ENCODE measurements around the gene CRB2. TPM values are rescaled to one million over a fixed set of nuclear protein-coding genes. Genes with fewer than 3 reads are reported as not detected.

Gene CRB2
- not detected for polyA plus RNA-seq (2013, experiment 1 of 2; ENCODE audit: insufficient read length)
- polyA plus RNA-seq (2013, experiment 2 of 2; ENCODE audit: insufficient read length): not detected

- DNase-seq: no peak
These were observed at the start of gene CRB2 for GRCh38 chr9:123355761-123356431. Gene CRB2, plus strand, starts transcription at chr9:123356197. Its CDS starts 64 bp downstream, at chr9:123356261.

- DNase-seq: no peak
These were observed 46.4 kb upstream of the CRB2 start for GRCh38 chr9:123309611-123310010.

DNA sequence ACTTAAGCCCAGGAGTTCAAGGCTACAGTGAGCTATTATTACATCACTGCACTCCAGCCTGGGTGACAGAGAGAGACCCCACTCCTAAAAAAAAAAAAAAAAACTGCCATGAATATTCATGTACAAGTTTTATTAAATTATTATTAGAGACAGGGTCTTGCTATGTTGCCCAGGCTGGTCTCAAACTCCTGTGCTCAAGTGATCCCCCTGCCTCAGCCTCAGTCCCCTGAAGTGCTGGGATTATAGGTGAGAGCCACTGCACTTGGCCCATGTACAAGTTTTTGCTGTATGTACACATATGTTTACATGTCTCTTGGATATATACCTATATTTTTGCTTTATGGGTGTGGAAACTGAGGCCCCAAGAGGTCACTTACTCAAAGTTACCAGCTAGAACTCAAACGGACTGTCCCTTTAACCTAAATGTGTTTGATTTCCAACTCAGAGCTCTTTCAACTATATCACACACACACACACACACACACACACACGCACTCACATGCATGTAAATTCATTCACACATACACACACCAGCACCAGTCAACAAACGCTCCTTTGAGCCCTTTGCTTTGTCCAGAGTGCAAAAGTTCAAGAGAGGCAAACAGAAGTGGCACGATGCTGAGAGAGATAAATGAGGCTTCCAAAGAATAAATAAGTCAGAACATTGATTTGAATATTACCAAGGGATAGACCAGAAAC lies 45.3 kb upstream of the CRB2 start:
- no peak for DNase-seq

- no peak for DNase-seq
These were observed 44.7 kb upstream of the CRB2 start for GRCh38 chr9:123311250-123311752.

- no peak for DNase-seq
These were observed 43.6 kb upstream of the CRB2 start for GRCh38 chr9:123312306-123312877.

- DNase-seq: no peak
These were observed 41.4 kb upstream of the CRB2 start for GRCh38 chr9:123314617-123315016.

DNA sequence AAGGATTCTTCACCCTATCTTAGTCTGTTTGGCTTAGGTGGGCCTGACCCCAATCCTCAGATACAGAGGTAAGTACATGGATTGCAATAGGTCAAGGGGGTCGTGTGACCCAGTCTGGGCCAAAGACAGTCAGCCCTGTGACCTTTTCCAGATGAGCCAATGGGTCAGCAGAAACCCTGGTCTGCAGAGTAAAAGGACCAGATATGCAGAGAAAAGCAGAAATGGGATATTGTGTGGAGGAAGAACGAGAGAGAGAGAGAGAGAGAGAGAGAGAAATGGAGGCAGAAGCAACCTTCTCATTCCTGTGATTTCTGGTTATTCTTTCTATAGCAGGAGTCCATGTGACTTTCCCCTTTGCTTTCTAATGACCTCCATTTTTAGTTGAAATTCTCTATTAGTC lies 40.4 kb upstream of the CRB2 start:
- DNase-seq: no peak

DNA sequence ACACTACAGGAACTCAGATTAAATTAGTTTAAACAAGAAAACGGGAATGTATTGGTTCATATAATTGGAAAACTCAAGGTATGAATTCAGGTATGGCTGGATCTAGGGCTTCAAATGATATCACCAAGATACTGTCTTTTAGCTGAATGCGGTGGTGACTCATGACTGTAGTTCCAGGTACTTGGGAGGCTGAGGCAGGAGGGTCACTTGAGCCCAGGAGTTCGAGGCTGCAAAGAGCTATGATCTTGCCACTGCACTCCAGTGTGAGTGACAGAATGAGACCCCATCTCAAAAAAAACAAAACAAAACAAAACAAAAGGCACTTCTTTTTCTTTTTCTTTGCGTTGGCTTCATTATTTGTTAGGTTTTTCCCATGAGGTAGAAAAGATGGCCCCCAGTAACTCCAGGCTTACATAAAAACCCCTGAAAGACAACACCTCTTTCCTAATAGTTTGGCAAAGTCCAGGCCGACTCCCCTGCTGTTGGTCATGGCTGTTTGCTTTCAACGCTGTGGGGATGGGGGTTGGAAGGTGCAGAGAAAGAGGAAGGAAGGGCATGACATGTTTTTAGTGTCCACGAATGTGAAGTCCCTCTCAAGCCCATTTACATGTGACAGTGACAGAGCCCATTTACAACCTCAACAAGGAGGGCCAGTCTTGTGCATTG lies 39.8 kb upstream of the CRB2 start:
- DNase-seq: no peak

- no peak for DNase-seq
These were observed 37.8 kb upstream of the CRB2 start for GRCh38 chr9:123318202-123318601.

DNA sequence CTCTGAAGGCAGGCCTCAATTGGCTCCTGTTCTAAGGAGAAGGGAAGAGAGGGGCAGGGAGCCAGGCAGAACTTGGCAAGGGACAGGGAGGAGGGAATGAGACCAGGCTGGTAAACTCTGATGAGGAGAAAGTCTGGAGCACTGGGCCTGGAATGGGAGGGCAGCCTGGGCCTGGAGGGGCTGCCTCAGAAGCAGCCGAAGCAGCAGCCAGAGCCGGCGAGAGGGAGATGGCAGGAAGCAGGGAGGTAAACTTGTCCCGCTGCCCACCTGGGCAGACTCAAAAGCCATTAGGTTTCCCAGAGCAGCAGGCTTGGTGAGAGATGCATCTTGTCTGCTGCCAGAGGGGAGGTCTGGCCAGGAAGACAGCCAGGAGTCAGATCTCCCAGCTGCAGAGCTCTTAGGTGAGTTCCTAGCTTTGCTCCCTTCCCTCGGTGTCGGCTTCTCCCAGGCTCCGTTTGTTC lies 37.0 kb upstream of the CRB2 start:
- no peak for DNase-seq

GRCh38 chr9:123319541-123320339 lies 36.3 kb upstream of the CRB2 start:
- no peak for DNase-seq

- DNase-seq: no peak
These were observed 35.2 kb upstream of the CRB2 start for GRCh38 chr9:123320814-123321213.

DNA sequence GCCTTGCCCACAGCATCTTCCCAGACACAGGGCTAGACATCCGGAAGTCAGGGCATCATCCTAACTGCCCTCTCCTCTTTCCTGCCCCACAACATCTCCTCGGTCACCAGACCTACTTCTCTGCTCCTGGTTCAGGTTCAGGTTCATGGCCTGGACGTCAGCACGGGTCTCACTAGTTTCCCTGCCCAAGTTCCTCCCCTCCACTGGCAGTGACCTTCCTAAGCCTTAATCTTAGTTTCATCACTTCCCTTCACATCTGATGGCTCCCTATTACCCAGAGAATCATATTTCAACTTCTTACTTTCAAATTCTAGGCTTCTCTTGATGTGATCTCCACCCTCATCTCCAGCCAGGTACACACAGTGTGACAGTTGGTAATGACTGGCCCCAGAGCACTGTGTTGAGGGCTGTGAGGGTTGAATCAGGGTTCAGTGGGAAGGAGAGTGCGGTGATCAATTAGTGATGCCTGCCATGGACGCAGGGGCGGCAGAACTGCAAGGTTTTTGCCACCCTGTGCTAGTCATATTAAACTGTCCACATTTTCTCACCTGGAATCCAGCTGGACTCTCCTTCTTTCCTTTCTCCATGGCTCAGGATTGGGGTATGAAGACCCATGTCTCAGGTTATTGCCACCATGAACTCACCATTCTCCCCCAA lies 34.3 kb upstream of the CRB2 start:
- DNase-seq: no peak

GRCh38 chr9:123322273-123323195 lies 33.5 kb upstream of the CRB2 start:
- DNase-seq: no peak

- DNase-seq: no peak
These were observed 32.6 kb upstream of the CRB2 start for GRCh38 chr9:123323196-123324013.

DNA sequence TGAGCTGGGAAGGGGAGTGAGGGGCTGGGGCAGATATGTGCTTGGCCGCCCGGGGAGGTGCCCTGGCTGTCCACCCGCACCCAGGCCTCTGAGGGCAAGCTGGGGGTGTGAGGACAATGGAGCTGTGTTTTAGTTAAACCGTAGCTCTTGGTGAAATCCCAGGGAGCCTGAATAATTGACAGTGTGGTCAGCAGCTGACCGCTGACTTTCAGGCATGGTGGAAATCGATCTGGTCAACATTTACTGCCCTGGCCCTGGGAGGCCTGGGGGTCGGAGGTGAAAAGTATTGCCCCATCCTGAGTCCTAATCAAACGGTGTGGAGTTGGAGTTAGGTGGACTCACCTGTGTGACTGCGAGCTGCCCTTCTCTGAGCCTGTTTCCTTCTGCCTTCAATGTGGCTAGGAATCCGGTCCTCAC lies 31.2 kb upstream of the CRB2 start:
- DNase-seq: no peak

GRCh38 chr9:123326187-123326586 lies 29.8 kb upstream of the CRB2 start:
- no peak for DNase-seq

DNA sequence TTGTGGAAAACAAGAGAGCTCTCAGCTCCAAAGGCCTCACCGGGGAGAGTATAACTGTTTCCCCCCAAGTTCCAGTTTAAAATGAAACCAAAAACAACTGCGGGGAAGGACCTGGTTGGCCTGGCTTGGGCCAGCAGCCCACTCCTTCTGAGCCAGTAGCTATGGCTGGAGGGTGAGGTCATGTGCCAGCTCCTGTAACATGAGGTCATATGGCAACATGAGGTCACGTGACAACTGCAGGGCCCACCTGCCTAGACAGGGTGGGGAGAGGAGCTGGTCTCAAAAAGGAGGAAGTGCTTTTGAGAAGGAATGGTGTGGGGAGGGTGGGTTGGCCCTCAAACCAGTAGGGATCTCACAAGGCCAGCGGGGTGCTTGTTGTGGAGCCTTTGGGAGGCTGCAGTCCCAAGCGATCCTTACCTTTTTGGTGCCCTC lies 29.3 kb upstream of the CRB2 start:
- DNase-seq: no peak

DNA sequence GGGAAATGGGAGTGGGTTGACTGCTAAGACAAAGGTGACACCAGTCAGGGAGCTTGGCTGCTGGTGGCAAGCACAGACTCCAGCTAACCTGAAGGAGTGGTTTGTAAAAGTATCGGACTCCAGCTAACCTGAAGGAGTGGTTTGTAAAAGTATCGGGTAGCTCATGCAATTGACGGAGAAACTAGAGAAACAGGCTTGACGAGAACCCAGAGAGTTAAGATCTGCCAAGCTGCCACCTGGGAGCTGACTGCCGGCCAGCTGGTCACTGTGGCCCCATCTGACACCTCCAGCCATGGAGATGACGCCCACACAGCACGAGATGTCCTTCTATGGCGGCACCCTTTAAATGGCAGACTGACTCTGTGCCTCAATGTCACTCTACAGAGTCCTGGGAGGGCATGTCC lies 28.3 kb upstream of the CRB2 start:
- DNase-seq: no peak
